Neuronal stem cell (in vitro differentiated cells): Measurements from ENCODE around the gene NEXN.

Experiments used
- DNase-seq: peaks from one replicate; pipeline ENCODE4 v3.0.0-alpha.2; 2013; ENCODE audit warnings: low spot score
- H2AFZ ChIP-seq: one replicate; pipeline ENCODE4 v1.6.1; 2013; ENCODE audit warnings: mild to moderate bottlenecking, low read length, inconsistent platforms
- H2AK5ac ChIP-seq: 2 replicates; pipeline ENCODE4 v1.6.1; 2013; ENCODE audit warnings: low read depth, mild to moderate bottlenecking, inconsistent platforms, low read length, moderate library complexity, mixed read lengths
- H2BK120ac ChIP-seq: 2 replicates; pipeline ENCODE4 v1.6.1; 2013; ENCODE audit warnings: low read depth, mild to moderate bottlenecking, inconsistent platforms, low read length, moderate library complexity, mixed read lengths
- H2BK12ac ChIP-seq: one replicate; pipeline ENCODE4 v1.6.1; 2013; ENCODE audit warnings: low read length, inconsistent platforms
- H2BK15ac ChIP-seq: 2 replicates; pipeline ENCODE4 v1.6.1; 2013; ENCODE audit warnings: mild to moderate bottlenecking, low read length, inconsistent platforms, mixed read lengths
- H2BK5ac ChIP-seq: one replicate; pipeline ENCODE4 v1.6.1; 2013; ENCODE audit warnings: inconsistent platforms, mild to moderate bottlenecking, low read length, moderate library complexity
- H3K14ac ChIP-seq: one replicate; pipeline ENCODE4 v1.6.1; 2013; ENCODE audit warnings: low read length, inconsistent platforms
- H3K18ac ChIP-seq: 2 replicates; pipeline ENCODE4 v1.6.1; 2013; ENCODE audit warnings: low read length, inconsistent platforms
- H3K23ac ChIP-seq: 2 replicates; pipeline ENCODE4 v1.6.1; 2013; ENCODE audit warnings: low read depth, mild to moderate bottlenecking, mixed read lengths, low read length, inconsistent platforms; ENCODE audit not compliant: poor library complexity
- H3K27ac ChIP-seq: replicated peaks from 3 replicates; pipeline ENCODE4 v1.5.1; 2013; ENCODE audit warnings: low read length, inconsistent platforms
- H3K27me3 ChIP-seq, 3 experiments: 2 replicates each; pipeline ENCODE4 v1.6.1; 2013; ENCODE audit warnings: low read length in 3 of 3, mild to moderate bottlenecking in 2 of 3, inconsistent platforms in 1 of 3, low read depth in 1 of 3, mixed read lengths in 1 of 3, moderate library complexity in 1 of 3; ENCODE audit not compliant: control insufficient read depth in 3 of 3, insufficient read depth in 3 of 3
- H3K36me3 ChIP-seq, 2 donors: replicated peaks in 1 of 2; 2 replicates each; pipeline ENCODE4 v1.6.1; 2013; ENCODE audit warnings: low read length in 2 of 2; ENCODE audit not compliant: control insufficient read depth in 2 of 2, insufficient read depth in 2 of 2
- H3K4ac ChIP-seq: 2 replicates; pipeline ENCODE4 v1.6.1; 2013; ENCODE audit warnings: inconsistent platforms, mild to moderate bottlenecking, low read length, moderate library complexity
- H3K4me1 ChIP-seq, 2 donors: 1 replicate in 1 of 2; 2 replicates in 1 of 2; pipeline ENCODE4 v1.6.1; 2013; ENCODE audit warnings: low read length in 2 of 2, low read depth in 1 of 2; ENCODE audit not compliant: control insufficient read depth in 2 of 2, insufficient read depth in 1 of 2
- H3K4me2 ChIP-seq: one replicate; pipeline ENCODE4 v1.6.1; 2013; ENCODE audit warnings: mild to moderate bottlenecking, low read length, inconsistent platforms; ENCODE audit not compliant: insufficient read depth, poor library complexity, severe bottlenecking
- H3K4me3 ChIP-seq, 2 donors: 2 replicates each; pipeline ENCODE4 v1.5.1; 2013; ENCODE audit warnings: low read length in 2 of 2, mild to moderate bottlenecking in 2 of 2, inconsistent platforms in 1 of 2, moderate library complexity in 1 of 2
- H3K79me1 ChIP-seq: one replicate; pipeline ENCODE4 v1.6.1; 2013; ENCODE audit warnings: low read depth, mild to moderate bottlenecking, inconsistent platforms, low read length, moderate library complexity
- H3K9ac ChIP-seq: one replicate; pipeline ENCODE4 v1.6.1; 2013; ENCODE audit warnings: mild to moderate bottlenecking, low read depth, low read length, inconsistent platforms; ENCODE audit not compliant: poor library complexity
- H3K9me3 ChIP-seq, 2 donors: replicated peaks in 1 of 2; 2 replicates each; pipeline versions ENCODE3 to v1.6.1; 2013; ENCODE audit warnings: low read length in 2 of 2, mild to moderate bottlenecking in 2 of 2, inconsistent platforms in 1 of 2, low read depth in 1 of 2, mixed read lengths in 1 of 2, moderate library complexity in 1 of 2; ENCODE audit not compliant: control insufficient read depth in 2 of 2, insufficient read depth in 1 of 2
- H4K8ac ChIP-seq: one replicate; pipeline ENCODE4 v1.6.1; 2013; ENCODE audit warnings: low read depth, mild to moderate bottlenecking, inconsistent platforms, low read length, moderate library complexity
- H4K91ac ChIP-seq: one replicate; pipeline ENCODE4 v1.6.1; 2013; ENCODE audit warnings: low read length, low read depth, mild to moderate bottlenecking, inconsistent platforms; ENCODE audit not compliant: poor library complexity
- WGBS, 2 donors: extraction: QIAGEN DNeasy Blood & Tissue Kit; methylation state at CpG; one replicate each; pipeline ENCODE4 v1.1.7; 2013; ENCODE audit warnings: missing lambda C conversion rate in 2 of 2, mixed read lengths in 1 of 2; ENCODE audit not compliant: insufficient read length in 2 of 2, insufficient replicate concordance in 1 of 2; ENCODE audit errors: extremely low coverage in 2 of 2; 5-methylcytosine and 5-hydroxymethylcytosine counted together

The NEXN gene

GRCh38 chr1:77955709-77956108, 67.3 kb downstream of the NEXN start:
- no peak overlapping the region for H3K14ac ChIP-seq
- no peaks in the 10 kb centered on the region for H3K4me1 ChIP-seq
- no peak overlapping the region for H2BK120ac ChIP-seq
- H3K27ac ChIP-seq, result no peak overlapping the region
- no peak overlapping the region for H3K9ac ChIP-seq
- no peak overlapping the region for H3K4ac ChIP-seq
- 100% methylated on average over 1 of the region's 3 CpGs; no CpG with 5 or more reads in 1 of the 2 donors for WGBS, 2 donors
- H3K4me2 ChIP-seq, result no peak overlapping the region
- H2AFZ ChIP-seq, result no peak overlapping the region
- no peak overlapping the region for H4K91ac ChIP-seq
- H3K36me3 ChIP-seq, result peaks cover 32 to 100% of the 10 kb centered on the region in 2 donors
- H3K4me3 ChIP-seq, result no peak overlapping the region
- H3K18ac ChIP-seq, result no peak overlapping the region
- H2AK5ac ChIP-seq, result no peak overlapping the region
- DNase-seq, result no peak
- no peak overlapping the region for H2BK5ac ChIP-seq
- no peak overlapping the region for H2BK15ac ChIP-seq
- no peaks in the 10 kb centered on the region for H3K79me1 ChIP-seq
- no peak overlapping the region for H4K8ac ChIP-seq
- no peak overlapping the region for H3K23ac ChIP-seq
- no peak overlapping the region for H2BK12ac ChIP-seq
- no peaks in the 10 kb centered on the region for H3K9me3 ChIP-seq
- no peaks in the 10 kb centered on the region for H3K27me3 ChIP-seq

- H2BK120ac ChIP-seq, result no peak overlapping the region
- H3K4me3 ChIP-seq, result no peak overlapping the region
- H4K91ac ChIP-seq, result no peak overlapping the region
- no peaks in the 10 kb centered on the region for H3K27me3 ChIP-seq
- H2BK5ac ChIP-seq, result no peak overlapping the region
- H3K4me1 ChIP-seq, result no peaks in the 10 kb centered on the region
- H3K79me1 ChIP-seq, result no peaks in the 10 kb centered on the region
- H4K8ac ChIP-seq, result no peak overlapping the region
- no peak overlapping the region for H3K18ac ChIP-seq
- H3K27ac ChIP-seq, result no peak overlapping the region
- H3K23ac ChIP-seq, result no peak overlapping the region
- peaks cover 32 to 100% of the 10 kb centered on the region in 2 donors for H3K36me3 ChIP-seq
- H2BK15ac ChIP-seq, result no peak overlapping the region
- no peak overlapping the region for H2BK12ac ChIP-seq
- no peak overlapping the region for H3K14ac ChIP-seq
- H3K4ac ChIP-seq, result no peak overlapping the region
- no peak overlapping the region for H2AK5ac ChIP-seq
- no peak for DNase-seq
- H3K4me2 ChIP-seq, result no peak overlapping the region
- H3K9me3 ChIP-seq, result no peaks in the 10 kb centered on the region
- WGBS, 2 donors, result no CpG with 5 or more reads among the region's 3 CpGs
- H2AFZ ChIP-seq, result no peak overlapping the region
- no peak overlapping the region for H3K9ac ChIP-seq
Measured at GRCh38 chr1:77956464-77956863, 68.0 kb downstream of the NEXN start.

- Histone ChIP-seq H3K14ac (no peak overlapping the region), H3K79me1 (no peaks in the 10 kb centered on the region), H3K4me1 (no peaks in the 10 kb centered on the region), H2BK15ac (no peak overlapping the region), H2BK120ac (no peak overlapping the region), H3K9me3 (no peaks in the 10 kb centered on the region), H2BK5ac (no peak overlapping the region), H3K23ac (no peak overlapping the region), H3K4me3 (no peak overlapping the region), H2AK5ac (no peak overlapping the region), H4K91ac (no peak overlapping the region), H3K18ac (no peak overlapping the region), H2AFZ (no peak overlapping the region), H4K8ac (no peak overlapping the region), H3K4me2 (no peak overlapping the region), H3K4ac (no peak overlapping the region), H3K27me3 (no peaks in the 10 kb centered on the region), H3K36me3 (peaks cover 37 to 100% of the 10 kb centered on the region in 2 donors), H2BK12ac (no peak overlapping the region), H3K27ac (no peak overlapping the region), H3K9ac (no peak overlapping the region)
- DNase-seq, result no peak
Measured at GRCh38 chr1:77958391-77958790, 70.0 kb downstream of the NEXN start.

GRCh38 chr1:77958850-77959249, 70.4 kb downstream of the NEXN start:
- no peaks in the 10 kb centered on the region for H3K79me1 ChIP-seq
- no CpG with 5 or more reads among the region's 2 CpGs for WGBS, 2 donors
- H3K4me2 ChIP-seq, result no peak overlapping the region
- H2BK120ac ChIP-seq, result no peak overlapping the region
- H2AFZ ChIP-seq, result no peak overlapping the region
- H3K4ac ChIP-seq, result no peak overlapping the region
- H3K36me3 ChIP-seq, result peaks cover 38 to 100% of the 10 kb centered on the region in 2 donors
- no peak overlapping the region for H4K91ac ChIP-seq
- H2BK5ac ChIP-seq, result no peak overlapping the region
- H2AK5ac ChIP-seq, result no peak overlapping the region
- H3K27ac ChIP-seq, result no peak overlapping the region
- H3K14ac ChIP-seq, result no peak overlapping the region
- no peak overlapping the region for H3K23ac ChIP-seq
- no peaks in the 10 kb centered on the region for H3K9me3 ChIP-seq
- DNase-seq, result no peak
- H3K9ac ChIP-seq, result no peak overlapping the region
- no peak overlapping the region for H3K18ac ChIP-seq
- no peak overlapping the region for H2BK12ac ChIP-seq
- H4K8ac ChIP-seq, result no peak overlapping the region
- no peak overlapping the region for H3K4me3 ChIP-seq
- H3K4me1 ChIP-seq, result no peaks in the 10 kb centered on the region
- no peak overlapping the region for H2BK15ac ChIP-seq
- no peaks in the 10 kb centered on the region for H3K27me3 ChIP-seq
